ENCODE results near the gene KIF16B. TPM values are rescaled to one million over a fixed set of nuclear protein-coding genes. Genes with fewer than 3 reads are reported as not detected.

Gene KIF16B
- total and polyA plus RNA-seq, 2 of the 13 experiments (the other 11 are each of a cell fraction or from before 2014, with no cell fraction given) = 6.9 to 18.0 TPM

DNA sequence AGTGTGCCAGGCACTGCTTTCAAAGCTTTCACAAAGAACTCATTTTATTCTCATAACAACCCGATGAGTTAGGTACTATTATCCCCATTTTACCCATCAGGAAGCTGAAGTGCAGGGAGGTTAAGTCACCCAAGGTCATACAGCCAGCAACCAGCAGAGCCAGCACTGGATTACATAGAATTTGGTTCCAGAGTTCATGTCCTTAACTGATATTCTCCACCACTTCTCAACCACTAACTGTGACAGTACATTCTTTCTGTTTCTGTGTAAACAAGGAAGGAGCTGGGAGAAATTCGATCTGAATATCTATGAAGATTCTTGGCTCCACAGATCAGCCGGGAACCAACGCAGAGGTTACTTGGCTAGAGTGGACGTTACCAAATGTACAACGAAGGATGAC lies 98.0 kb downstream of the KIF16B start (continued):
- peak; percentile 87 for TF ChIP-seq KDM6A (CRISPR knock-in tag; IDR thresholded peaks at IDR 0.05; ENCODE audit: low read depth)
- peak; percentile 88 for TF ChIP-seq NCOA2 (CRISPR knock-in tag; IDR thresholded peaks at IDR 0.05)
- TF ChIP-seq, protein P1, sequence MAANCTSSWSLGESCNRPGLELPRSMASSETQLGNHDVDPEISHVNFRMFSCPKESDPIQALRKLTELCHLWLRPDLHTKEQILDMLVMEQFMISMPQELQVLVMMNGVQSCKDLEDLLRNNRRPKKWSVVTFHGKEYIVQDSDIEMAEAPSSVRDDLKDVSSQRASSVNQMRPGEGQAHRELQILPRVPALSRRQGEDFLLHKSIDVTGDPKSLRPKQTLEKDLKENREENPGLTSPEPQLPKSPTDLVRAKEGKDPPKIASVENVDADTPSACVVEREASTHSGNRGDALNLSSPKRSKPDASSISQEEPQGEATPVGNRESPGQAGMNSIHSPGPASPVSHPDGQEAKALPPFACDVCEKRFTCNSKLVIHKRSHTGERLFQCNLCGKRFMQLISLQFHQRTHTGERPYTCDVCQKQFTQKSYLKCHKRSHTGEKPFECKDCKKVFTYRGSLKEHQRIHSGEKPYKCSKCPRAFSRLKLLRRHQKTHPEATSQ (CRISPR knock-in tag; IDR thresholded peaks at IDR 0.05; ENCODE audit: borderline replicate concordance) = peak; percentile 64; the same call in 1 of the 2 replicates
- TF ChIP-seq ZNF234 (CRISPR knock-in tag; conservative IDR thresholded peaks at IDR 0.05) = no peak
- TF ChIP-seq ZFP36 (IDR thresholded peaks at IDR 0.05; ENCODE audit: borderline replicate concordance, low read depth, low read length, partially characterized antibody) = no peak
- no peak for TF ChIP-seq MAZ (IDR thresholded peaks at IDR 0.05; ENCODE audit: borderline replicate concordance, low read depth, low read length)
- peak; percentile 50; the same call in 1 of the 2 replicates for TF ChIP-seq MAZ (CRISPR knock-in tag; IDR thresholded peaks at IDR 0.05; ENCODE audit: low read depth)
- no peak for TF ChIP-seq ZNF343 (CRISPR knock-in tag; IDR thresholded peaks at IDR 0.05)
- no peak for TF ChIP-seq TAF15 (IDR thresholded peaks at IDR 0.05; ENCODE audit: low read depth, low read length, poor library complexity, severe bottlenecking)
- TF ChIP-seq KAT7 (CRISPR knock-in tag; IDR thresholded peaks at IDR 0.05; ENCODE audit: borderline replicate concordance) = no peak
- TF ChIP-seq ZNF710 (CRISPR knock-in tag; IDR thresholded peaks at IDR 0.05; ENCODE audit: borderline replicate concordance) = peak; percentile 96
- TF ChIP-seq NR2F1 (CRISPR knock-in tag; IDR thresholded peaks at IDR 0.05) = peak in 1 of 2 experiments; percentile 85; a peak in 2 of 4 replicates
- no peak for TF ChIP-seq RARG (CRISPR knock-in tag; IDR thresholded peaks at IDR 0.05; ENCODE audit: low read depth)
- TF ChIP-seq POGZ (CRISPR knock-in tag; IDR thresholded peaks at IDR 0.05) = peak; percentile 90
- TF ChIP-seq NR2C2 (CRISPR knock-in tag; IDR thresholded peaks at IDR 0.05; ENCODE audit: borderline replicate concordance) = 0 out of 2 replicates have a peak, but pooled peaks have one; percentile 58
- peak; percentile 72; the same call in 1 of the 2 replicates for TF ChIP-seq EHMT2 (IDR thresholded peaks at IDR 0.05; ENCODE audit: borderline replicate concordance, low read depth, low read length)
- no peak for TF ChIP-seq FIP1L1 (IDR thresholded peaks at IDR 0.05; ENCODE audit: borderline replicate concordance, insufficient read depth, low read depth, low read length)
- TF ChIP-seq ZNF44 (CRISPR knock-in tag; IDR thresholded peaks at IDR 0.05) = no peak
- peak; percentile 92; the same call in 1 of the 2 replicates for TF ChIP-seq HMG20A (CRISPR knock-in tag; IDR thresholded peaks at IDR 0.05; ENCODE audit: borderline replicate concordance)
- no peak for TF ChIP-seq REL (CRISPR knock-in tag; conservative IDR thresholded peaks at IDR 0.05)
- peak; percentile 94 for TF ChIP-seq MIXL1 (CRISPR knock-in tag; IDR thresholded peaks at IDR 0.05)
- 0 out of 2 replicates have a peak, but pooled peaks have one; percentile 10 for TF ChIP-seq NFYC (CRISPR knock-in tag; IDR thresholded peaks at IDR 0.05)
- no peak for TF ChIP-seq ZNF75D (CRISPR knock-in tag; IDR thresholded peaks at IDR 0.05; ENCODE audit: borderline replicate concordance)
- TF ChIP-seq AFF4 (CRISPR knock-in tag; IDR thresholded peaks at IDR 0.05) = no peak
- no peak for TF ChIP-seq WIZ (CRISPR knock-in tag; IDR thresholded peaks at IDR 0.05)
